COLO829 (cell line): ENCODE results near the gene AADACL4.
"Not testable (repeated sequence)": the region's sequence is repeated elsewhere in the genome, so short reads cannot be mapped to it uniquely, and the experiment has no call there.

ENCODE experiments used
- DNase-seq: peaks from one replicate; pipeline ENCODE4 v3.0.0; 2012; ENCODE audit warnings: low spot score

AADACL4 gene

GRCh38 chr1:12658531-12659453 lies 14.9 kb downstream of the AADACL4 start:
- DNase-seq: peak; percentile 94

DNA sequence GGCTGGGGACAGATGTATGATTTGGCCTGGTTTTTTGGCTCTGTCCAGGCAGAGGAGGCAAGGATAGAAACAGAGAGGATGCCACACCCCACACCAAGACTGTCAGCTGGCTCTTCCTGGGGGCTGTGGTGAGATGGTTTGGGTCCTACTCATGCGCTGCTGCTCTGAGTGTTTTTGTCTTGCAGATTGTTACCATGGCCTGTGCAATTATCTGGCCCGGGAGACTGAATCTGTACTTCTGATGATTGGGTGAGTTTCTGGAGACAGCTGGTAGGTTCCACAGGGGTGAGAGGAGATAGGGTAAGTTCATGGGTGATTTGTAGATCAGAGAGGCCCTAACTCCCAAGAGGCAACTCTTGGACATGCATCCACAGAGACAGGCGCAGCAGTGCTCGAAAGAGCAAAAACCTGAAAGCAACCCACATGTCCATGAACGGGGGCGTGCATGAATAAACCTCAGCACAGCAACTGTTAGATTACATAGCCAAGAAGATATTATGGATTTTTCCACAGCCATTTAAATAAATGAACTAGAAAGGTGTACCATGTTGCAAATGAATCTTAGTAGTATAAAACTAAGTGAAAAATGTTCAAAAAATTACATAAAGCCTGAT lies 17.8 kb downstream of the AADACL4 start:
- no peak for DNase-seq

DNA sequence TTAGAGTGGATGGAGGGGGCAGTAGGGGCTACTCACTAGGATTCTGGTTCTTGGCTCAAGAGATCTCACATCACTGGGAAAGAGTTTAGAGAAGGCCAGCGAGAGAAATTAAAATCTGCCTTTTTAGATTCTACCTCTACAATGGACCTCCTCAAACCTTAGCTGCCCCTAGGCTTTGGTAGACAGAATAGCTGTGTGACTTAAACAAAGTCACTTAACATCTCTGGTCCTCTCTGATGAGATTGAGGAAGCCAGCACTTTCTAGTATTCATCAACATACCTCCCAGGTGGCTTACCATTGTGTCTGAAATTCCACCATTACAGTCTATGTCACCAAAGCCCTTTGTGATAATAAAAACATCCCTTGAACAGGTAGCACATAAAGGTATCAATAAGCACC lies 18.7 kb downstream of the AADACL4 start:
- DNase-seq: no peak

- DNase-seq: no peak
Observed at GRCh38 chr1:12665511-12665910, 21.6 kb downstream of the AADACL4 start.

- DNase-seq: no peak
Observed at GRCh38 chr1:12666141-12666735, 22.4 kb downstream of the AADACL4 start.

DNA sequence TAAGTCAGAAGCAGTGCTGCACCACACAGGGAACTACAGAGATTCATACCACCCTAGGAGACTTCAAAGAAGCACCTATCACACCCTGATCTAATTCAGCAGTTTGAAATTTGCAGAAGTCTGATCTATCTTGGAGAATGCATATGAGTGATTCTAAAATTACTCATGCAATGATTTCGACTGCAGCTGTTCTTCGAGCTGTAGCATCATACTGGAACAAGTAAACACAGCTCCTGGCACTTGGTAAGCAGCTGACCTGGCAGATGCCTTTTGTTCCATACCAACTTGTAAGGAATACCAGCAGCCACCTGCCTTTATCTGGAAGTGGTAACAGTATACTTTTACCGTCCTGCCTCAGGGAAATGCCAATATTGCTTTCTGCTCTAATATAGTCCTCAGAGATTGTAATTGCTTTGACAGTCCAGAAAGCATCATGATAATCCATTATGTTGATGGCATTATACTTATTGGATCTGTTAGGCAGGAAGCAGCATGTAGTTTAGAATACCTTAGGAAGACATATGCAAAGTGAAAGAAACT lies 25.7 kb downstream of the AADACL4 start:
- DNase-seq: no peak

GRCh38 chr1:12674358-12674757 lies 30.5 kb downstream of the AADACL4 start:
- no peak for DNase-seq

DNA sequence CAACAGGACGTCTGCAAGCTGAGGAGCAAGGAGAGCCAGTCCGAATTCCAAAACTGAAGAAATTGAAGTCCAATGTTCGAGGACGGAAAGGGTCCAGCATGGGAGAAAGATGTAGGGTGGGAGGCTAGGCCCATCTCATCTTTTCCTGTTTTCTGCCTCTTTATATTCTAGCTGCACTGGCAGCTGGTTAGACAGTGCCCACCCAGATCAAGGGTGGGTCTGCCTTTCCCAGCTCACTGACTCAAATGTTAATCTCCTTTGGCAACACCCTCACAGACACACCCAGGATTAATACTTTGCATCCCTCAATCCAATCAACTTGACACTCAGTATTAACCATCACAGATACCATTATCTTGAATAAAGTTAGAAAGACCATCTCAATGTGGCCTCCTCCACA lies 32.2 kb downstream of the AADACL4 start:
- not testable (repeated sequence) for DNase-seq

DNA sequence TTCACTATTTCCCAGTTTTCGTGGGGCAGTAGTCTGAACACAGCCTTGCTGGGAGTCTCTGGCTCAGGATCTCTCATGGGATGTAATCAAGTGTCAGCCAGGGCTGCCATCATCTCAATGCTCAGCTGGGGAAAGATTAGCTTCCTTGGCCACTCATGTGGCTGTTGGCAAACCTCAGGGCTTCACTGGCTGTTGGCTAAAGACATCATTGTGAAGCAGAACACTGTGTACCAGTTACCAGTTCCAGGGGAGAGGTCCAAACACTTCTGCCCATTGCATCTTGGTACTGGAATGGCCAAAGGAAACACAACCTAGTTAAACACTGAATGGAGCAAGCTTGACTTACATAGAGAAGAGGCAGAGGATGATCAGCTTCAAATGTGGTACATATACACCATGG lies 33.7 kb downstream of the AADACL4 start:
- DNase-seq: no peak

GRCh38 chr1:12678350-12678749 lies 34.5 kb downstream of the AADACL4 start:
- no peak for DNase-seq

- no peak for DNase-seq
Observed at GRCh38 chr1:12678820-12679219, 34.9 kb downstream of the AADACL4 start.

GRCh38 chr1:12690156-12690555 lies 46.3 kb downstream of the AADACL4 start:
- peak; percentile 60 for DNase-seq

DNA sequence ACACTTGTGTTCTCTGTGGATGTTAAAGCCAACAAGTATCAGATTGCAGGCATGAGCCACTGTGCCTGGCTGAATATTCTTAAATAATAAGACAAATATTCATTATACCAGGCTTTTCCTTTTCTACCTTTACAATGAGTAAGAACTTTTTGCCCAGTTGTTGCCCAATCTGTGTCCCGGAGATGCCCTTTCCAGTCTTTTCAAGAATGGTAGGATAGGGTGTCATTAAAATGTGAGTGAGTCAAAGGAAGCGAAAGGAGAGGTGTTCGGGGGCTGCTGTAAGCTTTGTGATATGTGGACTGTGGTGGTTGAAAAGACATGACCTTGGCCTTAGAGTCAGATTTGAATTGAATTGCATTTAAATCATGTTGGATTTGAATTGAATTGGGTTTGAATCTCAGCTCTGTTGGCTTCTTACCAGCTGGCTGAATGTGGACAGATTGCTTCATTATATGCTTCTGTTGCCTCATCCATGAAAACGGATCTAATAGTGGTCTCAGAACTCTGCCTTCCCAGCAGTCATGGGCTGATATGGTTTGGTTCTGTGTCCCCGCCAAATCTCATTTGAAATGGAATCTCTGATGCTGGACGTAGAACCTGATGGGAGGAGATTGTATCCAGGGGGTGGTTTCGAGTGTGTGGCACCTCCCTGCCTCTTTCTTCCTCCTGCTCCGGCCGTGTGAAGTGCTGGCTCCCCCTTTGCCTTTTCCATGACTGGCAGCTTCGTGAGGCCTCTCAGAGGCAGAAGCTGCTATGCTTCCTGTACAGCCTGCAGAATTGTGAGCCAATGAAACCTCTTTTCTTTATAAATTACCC lies 49.3 kb downstream of the AADACL4 start:
- no peak for DNase-seq

DNA sequence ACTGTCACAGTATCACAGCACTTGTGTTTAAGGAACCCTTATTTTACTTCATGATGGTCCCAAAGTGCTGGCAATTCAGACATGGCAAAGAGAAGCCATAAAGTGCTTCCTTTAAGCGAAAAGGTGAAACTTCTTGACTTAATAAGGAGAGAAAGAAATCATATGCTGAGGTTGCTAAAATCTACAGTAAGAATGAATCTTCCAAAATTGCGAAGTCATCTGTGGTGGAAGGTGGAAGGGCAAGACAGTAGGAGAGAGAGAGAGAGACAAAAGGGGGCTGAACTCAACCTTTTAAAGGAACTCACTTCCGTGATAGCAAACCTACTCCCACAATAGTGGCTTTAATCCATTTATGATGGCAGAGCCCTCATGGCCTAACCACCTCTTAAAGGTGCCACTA lies 52.8 kb downstream of the AADACL4 start:
- no peak for DNase-seq

DNA sequence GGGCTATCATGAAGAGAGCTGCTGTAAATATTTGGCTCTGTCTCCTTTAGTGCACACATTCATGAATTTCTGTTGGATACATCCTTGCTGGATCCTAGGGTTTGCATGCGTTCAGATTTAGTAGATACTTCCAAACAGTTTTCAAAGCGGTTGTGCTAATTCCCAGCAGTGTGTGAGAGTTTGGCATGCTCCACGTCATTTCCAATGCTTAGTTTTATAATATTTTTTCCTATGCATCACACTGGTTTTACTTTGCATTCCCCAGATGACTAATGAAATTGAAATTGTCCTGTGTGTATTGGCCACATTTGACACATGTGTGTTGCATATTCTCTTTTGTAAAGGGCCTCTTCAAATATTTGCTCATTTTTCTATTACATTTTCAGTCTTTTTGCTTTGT lies 53.5 kb downstream of the AADACL4 start:
- no peak for DNase-seq

GRCh38 chr1:12703821-12704451 lies 60.1 kb downstream of the AADACL4 start:
- no peak for DNase-seq

- no peak for DNase-seq
Observed at GRCh38 chr1:12706061-12706460, 62.2 kb downstream of the AADACL4 start.

DNA sequence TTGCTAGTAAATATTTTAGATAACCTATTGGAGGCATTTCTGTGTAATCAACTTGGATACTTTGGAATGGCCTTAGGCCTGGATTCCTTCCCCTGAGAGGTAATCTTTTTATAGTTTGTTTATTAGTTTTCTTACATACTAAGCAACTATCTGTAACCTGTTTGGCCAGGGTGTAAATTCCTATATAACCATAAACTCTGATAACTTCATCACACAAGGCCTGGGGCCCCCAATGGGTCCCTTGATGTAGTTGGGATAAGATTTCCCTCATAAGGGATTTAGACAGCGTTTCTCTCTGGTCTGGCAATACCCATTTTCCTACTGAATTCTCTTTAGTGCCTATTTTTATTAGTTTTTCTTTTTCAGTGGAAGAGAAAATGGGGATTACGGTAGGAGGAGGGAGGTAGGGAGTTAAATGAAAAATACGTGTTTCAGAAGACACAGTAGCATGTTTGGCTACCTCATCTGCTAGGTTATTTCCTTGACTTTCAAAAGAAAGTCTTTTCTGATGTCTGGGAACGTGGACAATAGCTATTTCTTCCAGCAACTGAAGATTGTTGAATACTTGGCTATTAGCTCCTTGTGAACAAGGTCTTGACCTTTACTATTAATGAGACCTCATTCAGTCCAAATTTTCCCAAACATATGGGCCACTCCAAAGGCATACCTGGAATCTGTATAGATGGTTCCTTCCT lies 64.7 kb downstream of the AADACL4 start:
- DNase-seq: no peak

GRCh38 chr1:12709091-12709491 lies 65.2 kb downstream of the AADACL4 start:
- no peak for DNase-seq

- DNase-seq: no peak
Observed at GRCh38 chr1:12709696-12710095, 65.8 kb downstream of the AADACL4 start.

- DNase-seq: no peak
Observed at GRCh38 chr1:12711536-12711935, 67.7 kb downstream of the AADACL4 start.
